ENCODE data around the gene DDX39B. TPM values are rescaled to one million over a fixed set of nuclear protein-coding genes. Genes with fewer than 3 reads are reported as not detected.
"Not testable (repeated sequence)": the region's sequence is repeated elsewhere in the genome, so short reads cannot be mapped to it uniquely, and the experiment has no call there.

The DDX39B gene
- total RNA-seq, 2 donors from 2014 or later: 213 to 422 TPM

- H3K27ac ChIP-seq: peak overlapping the region; percentile 66
- H3K4me1 ChIP-seq: no peaks in the 10 kb centered on the region
- DNase-seq: peak; percentile 92
- intact Hi-C loops (cut with DNase I): loop anchor here (10.0 kb wide), 1 partner anchor 51 kb away; the partner anchor contains the start of genes ATP6V1G2, DDX39B and NFKBIL1
- H3K9me3 ChIP-seq: no peaks in the 10 kb centered on the region
- TF ChIP-seq, protein P1, sequence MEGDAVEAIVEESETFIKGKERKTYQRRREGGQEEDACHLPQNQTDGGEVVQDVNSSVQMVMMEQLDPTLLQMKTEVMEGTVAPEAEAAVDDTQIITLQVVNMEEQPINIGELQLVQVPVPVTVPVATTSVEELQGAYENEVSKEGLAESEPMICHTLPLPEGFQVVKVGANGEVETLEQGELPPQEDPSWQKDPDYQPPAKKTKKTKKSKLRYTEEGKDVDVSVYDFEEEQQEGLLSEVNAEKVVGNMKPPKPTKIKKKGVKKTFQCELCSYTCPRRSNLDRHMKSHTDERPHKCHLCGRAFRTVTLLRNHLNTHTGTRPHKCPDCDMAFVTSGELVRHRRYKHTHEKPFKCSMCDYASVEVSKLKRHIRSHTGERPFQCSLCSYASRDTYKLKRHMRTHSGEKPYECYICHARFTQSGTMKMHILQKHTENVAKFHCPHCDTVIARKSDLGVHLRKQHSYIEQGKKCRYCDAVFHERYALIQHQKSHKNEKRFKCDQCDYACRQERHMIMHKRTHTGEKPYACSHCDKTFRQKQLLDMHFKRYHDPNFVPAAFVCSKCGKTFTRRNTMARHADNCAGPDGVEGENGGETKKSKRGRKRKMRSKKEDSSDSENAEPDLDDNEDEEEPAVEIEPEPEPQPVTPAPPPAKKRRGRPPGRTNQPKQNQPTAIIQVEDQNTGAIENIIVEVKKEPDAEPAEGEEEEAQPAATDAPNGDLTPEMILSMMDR (IDR thresholded peaks at IDR 0.05): peak; percentile 73
- H3K36me3 ChIP-seq: no peaks in the 10 kb centered on the region
- peak overlapping the region; percentile 70 to 84 for H3K9ac ChIP-seq (ENCODE audit: low read depth in 2 of 2, low read length in 2 of 2)
- no peaks in the 10 kb centered on the region for H3K27me3 ChIP-seq
- peak overlapping the region; percentile 53 for H3K4me3 ChIP-seq
Observed at GRCh38 chr6:31493875-31494694, 47.7 kb downstream of the DDX39B start.

DNA sequence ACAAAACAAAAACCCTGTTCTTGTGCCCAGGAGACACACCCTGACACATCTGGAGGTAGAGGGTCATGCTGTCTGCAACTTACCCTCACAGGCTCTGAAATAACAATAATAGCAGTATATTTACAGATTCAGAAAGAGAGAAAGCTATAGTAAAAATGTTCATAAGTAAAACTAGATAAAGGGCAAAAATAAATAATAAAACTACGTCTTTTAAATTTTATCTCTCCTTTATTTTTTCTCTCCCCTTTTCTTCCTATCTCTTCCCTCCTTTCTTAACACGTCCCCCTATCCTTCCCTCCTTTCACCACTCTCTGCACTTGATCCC, 48.3 kb downstream of the DDX39B start:
- H3K4me3 ChIP-seq: peak overlapping the region; percentile 53
- peak overlapping the region in 1 of 2 donors; percentile 70 for H3K9ac ChIP-seq (ENCODE audit: low read depth in 2 of 2, low read length in 2 of 2)
- DNase-seq, H3K4me1 ChIP-seq, H3K36me3 ChIP-seq, H3K9me3 ChIP-seq, H3K27me3 ChIP-seq: not testable (repeated sequence)
- peak overlapping the region; percentile 66 for H3K27ac ChIP-seq
- intact Hi-C loops (cut with DNase I): loop anchor here (10.0 kb wide), 1 partner anchor 51 kb away; the partner anchor contains the start of genes ATP6V1G2, DDX39B and NFKBIL1

DNA sequence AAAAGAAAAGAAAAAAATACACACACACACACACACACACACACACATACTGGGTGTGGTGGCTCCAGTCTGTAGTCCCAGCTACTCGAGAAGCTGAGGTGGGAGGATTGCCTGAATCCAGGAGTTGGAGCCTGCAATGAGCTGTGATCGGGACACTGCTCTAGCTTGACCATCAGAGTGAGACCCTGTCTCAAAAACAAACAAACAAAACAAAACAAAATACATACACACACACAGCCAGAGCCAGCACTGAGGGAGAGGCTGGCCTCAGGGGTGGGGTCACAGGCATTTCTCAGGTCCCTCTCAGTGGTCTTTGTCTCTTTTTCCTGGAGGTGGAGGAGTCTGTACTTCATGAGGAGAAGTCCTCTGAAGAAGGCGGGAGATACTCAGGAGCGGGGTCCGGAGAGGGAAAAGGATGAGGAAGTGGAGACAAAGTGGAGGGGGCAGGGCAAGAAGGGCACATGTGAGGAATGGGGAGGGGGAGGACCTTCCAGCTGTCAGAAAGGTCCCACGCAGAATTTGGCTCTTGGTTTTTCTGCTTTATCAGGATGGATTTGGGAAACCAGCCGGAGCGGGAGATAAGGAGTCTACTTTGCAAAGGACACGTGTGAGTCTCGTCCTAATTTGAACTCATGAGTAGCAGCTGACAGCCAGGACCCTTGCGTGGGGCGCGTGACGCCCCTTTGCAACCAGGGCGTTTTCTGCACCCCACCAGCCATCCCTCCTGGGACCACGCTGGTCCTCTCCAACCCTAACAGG, 51.5 kb downstream of the DDX39B start:
- TF ChIP-seq, protein P1 (IDR thresholded peaks at IDR 0.05): no peak
- intact Hi-C loops (cut with DNase I): loop anchor here (10.0 kb wide), 1 partner anchor 55 kb away; the partner anchor contains the start of genes ATP6V1G2, DDX39B and NFKBIL1
- Histone ChIP-seq H3K4me3 (no peak overlapping the region), H3K27ac (no peak overlapping the region), H3K9ac (ENCODE audit: low read depth in 2 of 2, low read length in 2 of 2) (peak overlapping the region in 1 of 2 donors; percentile 32), H3K27me3 (no peaks in the 10 kb centered on the region), H3K36me3 (no peaks in the 10 kb centered on the region), H3K9me3 (no peaks in the 10 kb centered on the region), H3K4me1 (no peaks in the 10 kb centered on the region)
- DNase-seq: no peak

DNA sequence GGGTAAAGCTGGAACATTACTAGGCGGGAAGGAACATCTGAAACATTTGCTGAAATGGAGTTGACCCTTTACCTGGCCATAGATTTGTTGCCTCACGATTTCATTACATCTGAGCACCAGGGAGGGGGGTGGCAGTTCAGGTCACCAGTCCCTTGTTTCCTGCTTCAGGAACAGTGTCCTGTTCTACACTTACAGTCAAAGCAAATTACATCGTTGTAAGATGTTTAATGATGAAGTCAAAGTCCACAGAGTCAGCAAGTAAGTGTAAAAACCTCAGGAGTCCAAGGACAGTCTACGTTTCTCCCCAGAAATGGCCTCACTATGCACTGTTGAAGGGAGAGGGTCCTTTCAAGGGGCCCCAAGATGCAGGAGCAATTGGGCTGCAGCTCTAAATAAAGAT, 52.7 kb downstream of the DDX39B start:
- no peak overlapping the region for H3K27ac ChIP-seq
- DNase-seq: no peak

DNA sequence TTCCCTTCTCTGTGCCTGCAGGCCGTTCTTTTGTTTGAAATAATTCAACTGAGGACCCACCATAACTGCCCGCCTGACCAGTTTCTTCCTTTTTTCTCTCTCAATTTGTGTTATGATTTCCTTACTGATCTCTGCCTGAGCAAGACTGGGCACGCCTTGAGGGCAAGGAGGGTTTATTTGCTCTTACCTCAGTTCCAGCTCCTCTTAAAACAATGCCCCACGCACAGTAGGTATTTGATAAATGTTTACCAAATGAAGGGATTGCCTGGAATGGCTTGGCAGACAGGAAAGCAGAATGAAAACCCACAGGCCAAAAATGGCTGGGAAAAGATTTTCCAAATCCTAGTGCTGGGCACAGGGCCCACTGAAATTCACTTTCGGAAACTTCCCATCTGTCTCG, 54.1 kb downstream of the DDX39B start:
- intact Hi-C loops (cut with DNase I); H3K4me3 ChIP-seq; H3K4me1 ChIP-seq; H3K27ac ChIP-seq; H3K9me3 ChIP-seq; H3K27me3 ChIP-seq; H3K36me3 ChIP-seq; DNase-seq; H3K9ac ChIP-seq (ENCODE audit: low read depth in 2 of 2, low read length in 2 of 2): not testable (repeated sequence)

More for the DNA sequence above, 52.7 kb downstream of the DDX39B start:
- Histone ChIP-seq H3K4me1 (no peaks in the 10 kb centered on the region), H3K27me3 (no peaks in the 10 kb centered on the region), H3K9ac (ENCODE audit: low read depth in 2 of 2, low read length in 2 of 2) (no peak overlapping the region), H3K4me3 (no peak overlapping the region), H3K9me3 (no peaks in the 10 kb centered on the region), H3K36me3 (no peaks in the 10 kb centered on the region)
- intact Hi-C loops (cut with DNase I): no loop called here
- TF ChIP-seq, protein P1 (IDR thresholded peaks at IDR 0.05): no peak

- DNase-seq; intact Hi-C loops (cut with DNase I); H3K4me3 ChIP-seq; H3K36me3 ChIP-seq; H3K9me3 ChIP-seq; H3K9ac ChIP-seq (ENCODE audit: low read depth in 2 of 2, low read length in 2 of 2); H3K27ac ChIP-seq; H3K27me3 ChIP-seq; H3K4me1 ChIP-seq: not testable (repeated sequence)
Observed at GRCh38 chr6:31486065-31486837, 55.6 kb downstream of the DDX39B start.
